IMR-90 (cell line): ENCODE measurements around the gene UGGT1. TPM values are rescaled to one million over a fixed set of nuclear protein-coding genes. Genes with fewer than 3 reads are reported as not detected.

Source experiments
- ATAC-seq: fragments of 200-7000 bp; cut with Tn5 transposase; 2 replicates; pipeline ENCODE4 v1.9.1; 2020; ENCODE audit warnings: low read depth, mild to moderate bottlenecking, moderate library complexity
- BruUV-seq: library from RNA; stranded (reverse); fragments of 400-500 nt; replicated peaks from 2 replicates; lab custom pipeline; 2021; lab: Mats Ljungman, UMichigan
- CTCF ChIA-PET: fragments of 300-600 bp; formaldehyde crosslinking; extraction: SDS; loops from one replicate; lab custom pipeline; 2021; ENCODE audit warnings: antibody characterized with exemption; lab: Yijun Ruan, JAX
- POLR2A ChIA-PET: fragments of 300-600 bp; sonication (Branson Sonifier 250); formaldehyde crosslinking; loops from one replicate; lab custom pipeline; 2022; ENCODE audit warnings: antibody characterized with exemption; ENCODE audit not compliant: unreplicated experiment; lab: Charles Lee
- DNase-seq: peaks from one replicate; pipeline ENCODE4 v3.0.0; 2013
- H2AFZ ChIP-seq: replicated peaks from 2 replicates; pipeline ENCODE3; 2013; ENCODE audit warnings: low read length, mild to moderate bottlenecking; ENCODE audit not compliant: poor library complexity
- H2AK5ac ChIP-seq: 2 replicates; pipeline ENCODE4 v1.6.1; 2013; ENCODE audit warnings: low read depth, low read length, inconsistent platforms
- H2AK9ac ChIP-seq: replicated peaks from 2 replicates; pipeline ENCODE3; 2013; ENCODE audit warnings: mild to moderate bottlenecking, low read depth, low read length, moderate library complexity; ENCODE audit not compliant: poor library complexity
- H2BK120ac ChIP-seq: 2 replicates; pipeline ENCODE4 v1.6.1; 2013; ENCODE audit warnings: low read depth, low read length, inconsistent platforms
- H2BK15ac ChIP-seq: 3 replicates; pipeline ENCODE4 v1.6.1; 2013; ENCODE audit warnings: low read depth, low read length, inconsistent platforms
- H2BK20ac ChIP-seq: 2 replicates; pipeline ENCODE4 v1.6.1; 2013; ENCODE audit warnings: low read depth, mild to moderate bottlenecking, inconsistent platforms, low read length, moderate library complexity
- H2BK5ac ChIP-seq: 2 replicates; pipeline ENCODE4 v1.6.1; 2013; ENCODE audit warnings: mild to moderate bottlenecking, low read depth, low read length, inconsistent platforms; ENCODE audit not compliant: poor library complexity, severe bottlenecking
- H3K14ac ChIP-seq: replicated peaks from 2 replicates; pipeline ENCODE4 v1.6.1; 2013; ENCODE audit warnings: low read depth, low read length, inconsistent platforms
- H3K18ac ChIP-seq: 2 replicates; pipeline ENCODE4 v1.6.1; 2013; ENCODE audit warnings: low read depth, low read length, control low read depth
- H3K23ac ChIP-seq: 2 replicates; pipeline ENCODE4 v1.6.1; 2013; ENCODE audit warnings: low read depth, low read length, inconsistent platforms
- H3K27ac ChIP-seq: 2 replicates; pipeline ENCODE4 v1.5.1; 2013; ENCODE audit warnings: mild to moderate bottlenecking, control low read depth, low read length; ENCODE audit not compliant: insufficient read depth
- H3K27me3 ChIP-seq: 2 replicates; pipeline ENCODE4 v1.6.1; 2013; ENCODE audit warnings: low read length; ENCODE audit not compliant: control insufficient read depth, insufficient read depth
- H3K36me3 ChIP-seq: 2 replicates; pipeline ENCODE4 v1.6.1; 2013; ENCODE audit warnings: low read length, mixed read lengths; ENCODE audit not compliant: control insufficient read depth, insufficient read depth
- H3K4ac ChIP-seq: 2 replicates; pipeline ENCODE4 v1.6.1; 2013; ENCODE audit warnings: low read depth, low read length, inconsistent platforms
- H3K4me1 ChIP-seq: 2 replicates; pipeline ENCODE4 v1.6.1; 2013; ENCODE audit warnings: low read length, mixed read lengths; ENCODE audit not compliant: control insufficient read depth, insufficient read depth
- H3K4me2 ChIP-seq: 2 replicates; pipeline ENCODE4 v1.6.1; 2013; ENCODE audit warnings: low read depth, mild to moderate bottlenecking, control low read depth, low read length, moderate library complexity
- H3K4me3 ChIP-seq: 2 replicates; pipeline ENCODE4 v1.5.1; 2013; ENCODE audit warnings: low read depth, mild to moderate bottlenecking, control low read depth, low read length, moderate library complexity; ENCODE audit not compliant: insufficient read depth
- H3K56ac ChIP-seq: 2 replicates; pipeline ENCODE4 v1.6.1; 2013; ENCODE audit warnings: low read length, inconsistent platforms; ENCODE audit not compliant: insufficient read depth; ENCODE audit errors: extremely low read depth
- H3K79me1 ChIP-seq, 2 experiments: 2 replicates each; pipeline ENCODE4 v1.6.1; 2013; ENCODE audit warnings: low read length in 2 of 2, inconsistent platforms in 1 of 2, low read depth in 1 of 2
- H3K9ac ChIP-seq: 2 replicates; pipeline ENCODE4 v1.6.1; 2013; ENCODE audit warnings: low read depth, low read length, control low read depth
- H3K9me1 ChIP-seq: 2 replicates; pipeline ENCODE4 v1.6.1; 2013; ENCODE audit warnings: low read length, inconsistent platforms; ENCODE audit not compliant: insufficient read depth
- H3K9me3 ChIP-seq: 2 replicates; pipeline ENCODE4 v1.6.1; 2013; ENCODE audit warnings: low read length; ENCODE audit not compliant: control insufficient read depth, insufficient read depth
- H4K20me1 ChIP-seq: 2 replicates; pipeline ENCODE4 v1.6.1; 2013; ENCODE audit warnings: low read length, inconsistent platforms; ENCODE audit not compliant: insufficient read depth
- H4K5ac ChIP-seq: 2 replicates; pipeline ENCODE4 v1.6.1; 2013; ENCODE audit warnings: mild to moderate bottlenecking, low read depth, low read length, control low read depth
- H4K8ac ChIP-seq, 2 experiments: 2 replicates each; pipeline ENCODE4 v1.6.1; 2013; ENCODE audit warnings: low read depth in 2 of 2, low read length in 2 of 2, control low read depth in 1 of 2, inconsistent platforms in 1 of 2
- H4K91ac ChIP-seq: 2 replicates; pipeline ENCODE4 v1.6.1; 2013; ENCODE audit warnings: low read depth, low read length, inconsistent platforms; ENCODE audit not compliant: insufficient read depth
- BHLHE40 ChIP-seq: fragments of 150-350 bp; IDR thresholded peaks from 2 replicates; pipeline ENCODE4 v1.6.1; 2016; ENCODE audit warnings: mild to moderate bottlenecking, low read depth, low read length
- CEBPB ChIP-seq: IDR thresholded peaks from 2 replicates; pipeline ENCODE4 v1.6.1; 2012; ENCODE audit warnings: low read depth, low read length, improper control_type of control experiment
- FOS ChIP-seq: fragments of 150-350 bp; IDR thresholded peaks from 2 replicates; pipeline ENCODE4 v1.6.1; 2016; ENCODE audit warnings: low read depth, low read length
- MAFK ChIP-seq: IDR thresholded peaks from 2 replicates; pipeline ENCODE4 v1.6.1; 2012; ENCODE audit warnings: low read depth, low read length, improper control_type of control experiment
- RAD21 ChIP-seq: IDR thresholded peaks from 2 replicates; pipeline ENCODE4 v1.6.1; 2012; ENCODE audit warnings: low read length, improper control_type of control experiment
- WGBS, 2 experiments: methylation state at CpG; one replicate each; pipeline versions ENCODE4 v1.1.5 to v1.1.7; 2013; ENCODE audit warnings: missing lambda C conversion rate in 2 of 2; ENCODE audit not compliant: insufficient read length in 1 of 2; ENCODE audit errors: extremely low coverage in 2 of 2; 5-methylcytosine and 5-hydroxymethylcytosine counted together
- dilution Hi-C: fragments of 300-500 bp; cut with HindIII; formaldehyde crosslinking; loops from one replicate; pipeline ENCODE4 v1.14.3; 2018; ENCODE audit warnings: low sequenced_read_pairs; ENCODE audit not compliant: unreplicated experiment
- in situ Hi-C: fragments of 300-500 bp; cut with MboI; formaldehyde crosslinking; loops from 3 replicates; pipeline ENCODE4 v1.14.3; 2019; ENCODE audit warnings: low sequenced_read_pairs, inconsistent platforms, mixed read lengths
- intact Hi-C: fragments of 100-400 bp; cut with micrococcal nuclease; formaldehyde crosslinking; loops from 2 replicates; pipeline ENCODE4 v1.10.0; 2022
- polyA plus RNA-seq, 3 experiments: library from polyadenylated mRNA; depleted of rRNA; stranded (reverse); fragments of >200 nt; gene quantifications; 2 replicates each; pipeline ENCODE4 v1.2.3, GENCODE V29; 2012; ENCODE audit warnings: low replicate concordance in 1 of 3
- total RNA-seq: library from RNA; depleted of rRNA; stranded (reverse); fragments of >200 nt; gene quantifications from 2 replicates; pipeline ENCODE4 v1.2.3, GENCODE V29; 2012

UGGT1 gene
- total and polyA plus RNA-seq, 2 of the 4 experiments (the other 2 are of a cell fraction), result 26.1 to 71.3 TPM

DNA sequence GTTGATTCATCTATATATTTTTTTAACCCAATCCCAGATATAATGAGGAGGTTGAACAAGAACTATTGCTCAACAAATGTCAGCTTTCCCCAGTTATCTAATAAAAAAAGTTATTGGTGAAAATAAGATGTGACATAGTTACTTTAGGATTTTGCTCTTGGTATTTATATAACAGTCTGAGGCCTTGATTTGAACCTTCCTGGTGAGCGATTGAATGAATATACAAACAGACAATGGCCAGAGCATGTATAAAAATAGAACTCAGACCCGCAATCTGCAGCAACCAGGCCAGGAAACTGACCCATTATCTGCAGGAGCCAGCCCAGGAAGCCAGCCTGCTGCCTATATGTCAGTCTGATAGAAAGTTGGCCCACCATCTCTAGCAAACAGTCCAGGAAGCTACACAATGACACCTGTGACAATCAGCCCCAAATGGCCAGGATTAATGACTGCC lies 146.1 kb downstream of the UGGT1 start:
- POLR2A ChIA-PET, result no interaction called here
- intact Hi-C loops (loop anchor here (2.0 kb wide), 1 partner anchor 70 kb away; no protein-coding TSS in a partner anchor), in situ Hi-C loops (no loop called here), dilution Hi-C loops (no loop called here)
- H2AK9ac ChIP-seq, result no peak overlapping the region
- peak; percentile 15; the same call in 1 of the 2 replicates for ATAC-seq
- H2BK20ac ChIP-seq, result peak overlapping the region; percentile 18; the same call in 1 of the 2 replicates
- peak overlapping the region; percentile 41 for H3K27ac ChIP-seq
- peak overlapping the region; percentile 56 for H2AFZ ChIP-seq
- peak overlapping the region; percentile 57; the same call in 1 of the 2 replicates for H3K18ac ChIP-seq
- DNase-seq, result peak; percentile 80
- no peak overlapping the region for H3K9ac ChIP-seq
- H3K36me3 ChIP-seq, result no peaks in the 10 kb centered on the region
- H3K4me2 ChIP-seq, result peak overlapping the region; percentile 83
- no peak overlapping the region for H3K4ac ChIP-seq
- peak overlapping the region; percentile 1; the same call in 1 of the 2 replicates for H2BK120ac ChIP-seq
- H3K14ac ChIP-seq, result no peak overlapping the region; the same call in 1 of the 2 replicates
- H4K20me1 ChIP-seq, result peaks cover 3% of the 10 kb centered on the region
- H4K5ac ChIP-seq, result no peak overlapping the region
- peak overlapping the region; percentile 69 for H2BK5ac ChIP-seq
- H3K9me1 ChIP-seq, result peaks cover 12% of the 10 kb centered on the region
- H3K4me1 ChIP-seq, result peaks cover 15% of the 10 kb centered on the region
- H2BK15ac ChIP-seq, result no peak overlapping the region
- no peaks in the 10 kb centered on the region for H3K9me3 ChIP-seq
- peak overlapping the region; percentile 4; the same call in 1 of the 2 replicates for H3K23ac ChIP-seq
- H3K4me3 ChIP-seq, result no peak overlapping the region
- no peaks in the 10 kb centered on the region for H3K79me1 ChIP-seq
- H2AK5ac ChIP-seq, result peak overlapping the region; percentile 42; the same call in 1 of the 2 replicates
- H3K27me3 ChIP-seq, result peaks cover 2% of the 10 kb centered on the region
- BruUV-seq, result no TSS peak
- H4K91ac ChIP-seq, result peak overlapping the region; percentile 20
- H3K56ac ChIP-seq, result no peak overlapping the region
- peak; percentile 82 for TF ChIP-seq CEBPB
- TF ChIP-seq FOS, result no peak
- TF ChIP-seq MAFK, result no peak
- no peak for TF ChIP-seq BHLHE40
- TF ChIP-seq RAD21, result no peak
- no peak overlapping the region for H4K8ac ChIP-seq
- CTCF ChIA-PET, result interaction anchor here (0.9 kb wide), 1 partner anchor 69 kb away, joined by 3 read pairs; no protein-coding TSS in a partner anchor
- WGBS, 2 experiments, result no CpG with 5 or more reads among the region's 2 CpGs
